ENCODE data around the gene ZNF580.
A peak's percentile ranks its signal among the peaks of the same experiment; 100 is the strongest.

ZNF580 gene

DNA sequence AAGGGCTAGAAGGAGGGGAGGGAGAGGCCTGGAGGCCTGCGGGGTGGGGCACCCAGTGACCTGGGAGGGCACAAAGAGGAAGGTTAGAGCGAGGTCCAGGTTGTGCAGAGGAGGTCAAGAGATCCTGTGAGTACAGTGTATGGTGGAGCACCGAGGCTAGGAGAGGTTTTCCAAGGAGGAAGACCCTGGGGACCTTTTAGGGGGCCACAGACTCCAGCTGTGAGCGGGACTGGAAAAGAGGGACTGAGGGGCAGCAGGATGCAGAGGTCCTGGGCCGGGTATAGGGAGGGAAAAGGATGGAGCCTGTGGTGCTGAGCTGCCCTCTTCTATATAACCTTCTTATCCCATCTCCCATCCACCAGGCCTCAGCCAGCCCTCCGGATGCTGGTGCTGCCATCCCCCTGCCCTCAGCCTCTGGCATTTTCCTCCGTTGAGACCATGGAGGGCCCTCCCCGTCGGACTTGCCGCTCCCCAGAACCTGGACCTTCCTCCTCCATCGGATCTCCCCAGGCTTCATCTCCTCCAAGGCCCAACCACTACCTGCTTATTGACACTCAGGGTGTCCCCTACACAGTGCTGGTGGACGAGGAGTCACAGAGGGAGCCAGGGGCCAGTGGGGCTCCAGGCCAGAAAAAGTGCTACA, 3.5 kb downstream of the ZNF580 start:
- no peak for DNase-seq

- DNase-seq = no peak
Observed at GRCh38 chr19:55644842-55645511, 4.2 kb downstream of the ZNF580 start.

DNA sequence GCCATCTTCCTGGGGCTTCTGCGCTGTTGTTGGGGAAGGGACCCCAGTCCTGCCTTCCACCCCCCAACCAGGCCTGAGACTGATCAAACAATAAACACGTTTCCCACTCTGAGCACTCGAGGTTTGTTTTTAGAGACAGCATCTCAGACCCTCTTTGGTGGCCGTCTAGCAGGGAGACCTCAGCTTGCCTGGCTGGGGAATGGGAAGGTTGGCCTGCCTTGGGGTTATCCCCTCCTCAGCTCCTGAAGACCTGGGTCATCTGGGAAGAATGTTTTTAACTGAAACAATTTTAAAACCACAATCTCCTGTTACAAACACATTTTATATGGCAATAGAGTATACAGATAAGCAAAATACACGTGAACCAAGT, 4.7 kb downstream of the ZNF580 start:
- DNase-seq = no peak

- no peak for DNase-seq
Observed at GRCh38 chr19:55646889-55647731, 6.3 kb downstream of the ZNF580 start.

DNA sequence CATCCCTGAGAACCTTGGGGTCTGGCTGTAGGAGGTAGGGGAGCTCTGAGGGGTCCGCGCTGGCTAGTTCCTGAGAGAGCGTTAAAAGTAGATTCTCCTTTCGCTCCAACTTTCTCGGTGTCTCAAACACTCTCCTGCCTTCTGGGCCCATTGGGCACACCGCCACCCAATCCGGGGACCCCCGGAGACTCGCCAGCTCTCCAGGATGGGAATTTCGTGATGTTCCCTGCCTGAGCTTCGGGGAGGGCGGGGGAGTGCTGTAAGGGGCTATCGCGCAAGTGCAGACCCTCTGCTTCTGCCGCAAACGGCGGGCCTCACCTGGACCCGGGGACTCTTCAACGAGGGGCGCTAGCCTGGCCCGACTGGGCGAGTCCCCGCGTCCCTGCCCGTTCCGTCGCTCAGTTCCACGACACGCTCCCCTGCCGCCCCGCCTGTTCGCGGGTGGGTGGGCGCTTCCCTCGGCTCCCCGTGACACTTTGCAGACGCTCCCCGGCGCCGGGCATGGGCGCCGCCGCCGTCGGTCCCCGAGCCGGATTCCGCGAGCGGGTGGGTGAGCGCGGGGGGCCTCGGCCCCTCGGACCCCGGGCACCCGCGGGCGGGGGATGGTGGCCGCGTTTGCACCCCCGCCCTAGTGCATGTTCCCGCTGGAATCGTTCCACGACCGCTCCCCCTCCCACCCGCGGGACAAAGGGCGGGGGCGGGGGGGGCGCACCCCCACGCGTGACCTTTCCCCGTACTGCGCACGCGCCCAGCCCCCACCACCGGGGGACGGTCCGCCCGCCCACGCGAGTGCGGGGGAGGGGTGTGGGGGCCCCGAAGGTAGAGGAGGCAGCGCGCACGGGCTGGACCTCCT, 7.2 kb downstream of the ZNF580 start, which contains the start of gene CCDC106:
Gene CCDC106 (plus strand): TSS at position 481 of the 853 bp plus-strand sequence. CDS start 835 bp downstream, outside the sequence.
- DNase-seq = peak in 54 of 56 donors; percentile 33 to 87 (median 71)

- peak in 1 of 56 donors; percentile 41 for DNase-seq
Observed at GRCh38 chr19:55648585-55649267, 7.9 kb downstream of the ZNF580 start.

- no peak for DNase-seq
Observed at GRCh38 chr19:55649268-55650125, 8.7 kb downstream of the ZNF580 start.

GRCh38 chr19:55650126-55650557, 9.3 kb downstream of the ZNF580 start:
- no peak for DNase-seq

GRCh38 chr19:55650602-55651230, 9.9 kb downstream of the ZNF580 start:
- DNase-seq = no peak

GRCh38 chr19:55651236-55651635, 10.4 kb downstream of the ZNF580 start:
- DNase-seq = no peak

DNA sequence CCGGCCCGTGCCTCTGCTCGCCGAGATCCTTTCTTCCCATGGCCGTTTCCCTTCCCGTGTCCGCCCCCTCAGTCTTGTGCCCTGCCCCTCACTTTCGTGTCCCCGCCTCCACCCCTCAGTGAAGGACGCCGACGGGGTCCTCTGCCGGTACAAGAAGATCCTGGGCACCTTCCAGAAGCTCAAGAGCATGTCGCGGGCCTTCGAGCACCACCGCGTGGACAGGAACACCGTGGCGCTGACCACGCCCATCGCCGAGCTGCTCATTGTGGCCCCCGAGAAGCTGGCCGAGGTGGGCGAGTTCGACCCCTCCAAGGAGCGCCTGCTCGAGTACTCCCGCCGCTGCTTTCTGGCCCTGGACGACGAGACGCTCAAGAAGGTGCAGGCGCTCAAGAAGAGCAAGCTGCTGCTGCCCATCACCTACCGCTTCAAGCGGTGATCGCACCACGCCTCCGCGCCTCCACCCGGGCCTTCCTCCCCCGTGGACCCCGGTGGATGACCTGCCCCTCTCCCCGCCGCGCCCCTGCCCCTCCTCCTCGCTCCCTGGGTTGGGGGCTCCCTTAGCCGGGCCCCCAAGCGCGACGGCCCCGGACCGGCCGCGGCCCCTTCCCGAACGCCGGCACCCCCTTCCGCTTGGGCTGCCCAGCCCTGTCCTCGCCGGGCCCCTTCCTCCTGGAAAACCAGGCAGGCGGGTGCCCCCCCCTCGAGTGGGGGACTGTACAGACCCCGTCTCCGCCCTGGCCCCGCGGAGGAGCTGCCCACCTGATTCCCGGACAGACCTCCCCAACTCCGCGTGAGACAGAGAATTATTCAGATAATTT, 11.7 kb downstream of the ZNF580 start:
- DNase-seq = no peak

DNA sequence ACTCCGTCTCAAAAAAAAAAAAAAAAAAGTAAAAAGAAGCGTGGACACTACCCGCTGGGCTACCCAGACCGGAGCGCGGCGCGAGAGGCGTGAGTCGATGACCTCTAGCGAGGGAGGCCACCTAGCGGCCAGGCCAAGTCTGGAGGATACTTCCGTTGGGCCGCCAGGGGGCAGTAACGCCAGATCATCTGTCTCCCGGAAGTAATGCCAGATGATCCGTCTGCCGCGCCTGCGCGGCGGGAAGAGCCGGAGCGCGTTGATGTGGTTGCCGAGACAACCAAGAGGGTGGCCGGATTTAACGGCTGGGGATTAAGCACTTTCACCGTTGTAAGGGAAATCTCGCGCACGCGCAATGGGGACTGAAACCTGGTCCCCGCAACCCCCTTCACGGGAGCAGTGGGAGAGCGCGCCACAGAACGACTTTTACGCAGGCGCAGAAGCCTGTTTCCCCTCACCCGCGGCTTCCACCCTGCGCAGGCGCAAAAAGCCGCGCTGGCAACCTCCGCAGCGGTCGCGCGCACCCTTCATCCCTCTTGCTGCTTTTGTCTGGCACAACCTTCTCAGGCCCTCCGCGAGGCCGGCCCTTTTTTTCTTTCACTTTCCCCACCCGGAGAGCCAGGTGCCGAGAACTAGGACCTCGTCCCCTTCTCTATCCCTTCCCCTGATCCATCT, 13.0 kb downstream of the ZNF580 start:
- DNase-seq = peak; percentile 71 to 100 (median 96)

DNA sequence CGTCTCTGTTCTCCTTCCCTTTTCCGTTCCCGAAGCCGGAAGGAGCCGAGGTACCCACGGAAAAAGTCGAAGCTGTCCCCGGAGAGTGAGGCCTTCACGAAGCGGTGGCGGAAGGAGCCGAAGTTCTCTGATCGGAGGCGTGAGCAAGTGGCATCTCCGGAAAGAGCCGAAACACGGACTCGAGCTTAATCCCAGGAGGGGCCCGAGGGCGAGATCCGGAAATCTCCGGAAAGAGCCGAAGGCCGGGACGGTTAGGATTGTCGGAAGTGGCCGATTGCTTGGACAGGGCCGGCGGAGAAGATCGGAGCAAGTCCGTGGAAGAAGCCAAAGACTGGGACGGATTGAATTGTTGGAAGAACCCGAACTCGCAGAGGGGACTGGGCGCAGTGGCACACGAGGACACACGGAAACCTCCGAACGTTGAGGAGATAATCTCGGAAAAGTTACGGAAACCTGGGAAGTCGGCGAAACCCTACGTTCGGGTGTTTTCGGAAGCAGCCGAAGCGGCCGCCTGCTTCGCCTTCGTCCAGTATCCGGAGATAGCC, 13.6 kb downstream of the ZNF580 start:
- DNase-seq = peak; percentile 69 to 100 (median 97)

- DNase-seq = peak in 55 of 56 donors; percentile 27 to 99 (median 95)
Observed at GRCh38 chr19:55654868-55655647, 14.3 kb downstream of the ZNF580 start, which contains the start of gene U2AF2. U2AF2 (plus strand) TSS chr19:55655035; CDS start chr19:55655105, 70 bp downstream.

DNA sequence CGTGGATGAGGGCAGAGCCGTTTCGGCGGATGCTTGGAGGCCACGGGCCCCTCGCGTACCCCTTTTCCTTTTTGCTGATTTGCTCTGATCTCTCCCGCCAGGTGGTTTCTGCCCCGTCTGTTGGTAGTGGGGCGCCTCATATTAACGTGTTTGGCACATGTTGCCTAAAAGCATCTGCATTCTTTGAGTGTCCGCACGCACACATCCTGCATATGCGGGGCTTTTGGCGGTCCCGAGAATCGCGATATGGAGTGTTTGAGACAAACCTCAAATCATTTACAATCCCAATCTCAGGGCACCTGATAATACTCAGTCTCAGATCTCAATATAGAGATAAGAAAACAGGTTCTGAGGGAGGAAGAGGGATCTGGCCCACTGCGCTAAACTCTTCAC, 14.8 kb downstream of the ZNF580 start:
- DNase-seq = no peak

DNA sequence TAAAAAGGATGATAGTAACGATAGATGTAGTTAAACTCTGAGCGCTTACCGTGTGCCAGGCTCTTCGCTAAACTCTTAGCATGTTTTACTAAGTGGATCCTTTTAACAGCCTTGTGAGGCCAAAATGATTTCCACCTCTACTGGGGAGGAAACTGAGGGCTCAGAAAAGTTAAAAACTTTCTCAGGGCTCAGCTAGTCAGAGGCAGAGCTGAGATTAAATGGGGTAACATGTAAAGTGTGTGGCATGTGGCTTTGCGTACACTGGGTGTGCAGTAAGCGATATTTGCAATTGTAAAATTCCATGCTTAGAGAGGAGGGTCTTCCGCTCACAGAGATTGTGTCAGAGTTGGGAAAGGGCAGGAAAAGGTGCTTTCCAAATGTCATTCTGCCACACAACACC, 15.8 kb downstream of the ZNF580 start:
- DNase-seq = no peak
